ENCODE results near the gene CDKL5.
A peak's percentile ranks its signal among the peaks of the same experiment; 100 is the strongest.

CDKL5 gene

GRCh38 chrX:18643853-18644252 is 218.4 kb downstream of the CDKL5 start:
- H3K4me2 ChIP-seq (ENCODE audit: insufficient read depth, low read length, poor library complexity, severe bottlenecking): no peak overlapping the region
- WGBS, 2 donors (ENCODE audit: extremely low coverage in 2 of 2, insufficient read length in 2 of 2, insufficient replicate concordance in 1 of 2): no CpG with 5 or more reads among the region's 3 CpGs

GRCh38 chrX:18647621-18648020 is 222.2 kb downstream of the CDKL5 start:
- Histone ChIP-seq H3K4ac (ENCODE audit: low read length) (no peak overlapping the region), H3K79me1 (ENCODE audit: low read depth, low read length) (no peaks in the 10 kb centered on the region), H3K18ac (ENCODE audit: low read length) (no peak overlapping the region), H2AK5ac (ENCODE audit: low read depth, low read length) (no peak overlapping the region), H2BK12ac (ENCODE audit: low read length) (no peak overlapping the region), H2BK15ac (ENCODE audit: low read length) (no peak overlapping the region), H3K36me3 (replicated peaks in 1 of 2; ENCODE audit: control insufficient read depth in 2 of 2, insufficient read depth in 2 of 2, low read length in 2 of 2) (no peaks in the 10 kb centered on the region), H3K4me3 (ENCODE audit: low read length in 2 of 2) (no peak overlapping the region), H2BK120ac (ENCODE audit: low read depth, low read length) (no peak overlapping the region), H4K8ac (ENCODE audit: low read depth, low read length) (no peak overlapping the region), H3K9me3 (replicated peaks in 1 of 2; ENCODE audit: control insufficient read depth in 2 of 2, insufficient read depth in 1 of 2, low read depth in 1 of 2, low read length in 2 of 2) (no peaks in the 10 kb centered on the region), H3K23ac (ENCODE audit: low read depth, low read length, poor library complexity) (no peak overlapping the region), H3K9ac (ENCODE audit: low read depth, low read length, poor library complexity) (no peak overlapping the region), H3K27me3 (ENCODE audit: control insufficient read depth in 3 of 3, insufficient read depth in 3 of 3, low read depth in 1 of 3, low read length in 3 of 3) (no peaks in the 10 kb centered on the region), H3K4me1 (ENCODE audit: control insufficient read depth in 2 of 2, insufficient read depth in 1 of 2, low read depth in 1 of 2, low read length in 2 of 2) (peaks cover 0 to 7% of the 10 kb centered on the region in 2 donors), H3K14ac (ENCODE audit: low read length) (no peak overlapping the region), H4K91ac (ENCODE audit: low read depth, low read length, poor library complexity) (no peak overlapping the region), H3K4me2 (ENCODE audit: insufficient read depth, low read length, poor library complexity, severe bottlenecking) (no peak overlapping the region), H2BK5ac (ENCODE audit: low read length) (no peak overlapping the region), H3K27ac (replicated peaks; ENCODE audit: low read length) (no peak overlapping the region), H2AFZ (ENCODE audit: low read length) (no peak overlapping the region)
- no peak for DNase-seq (ENCODE audit: low spot score)
- no CpG with 5 or more reads among the region's 4 CpGs for WGBS, 2 donors (ENCODE audit: extremely low coverage in 2 of 2, insufficient read length in 2 of 2, insufficient replicate concordance in 1 of 2)

More at GRCh38 chrX:18643853-18644252, 218.4 kb downstream of the CDKL5 start:
- Histone ChIP-seq H2BK12ac (ENCODE audit: low read length) (no peak overlapping the region), H3K36me3 (replicated peaks in 1 of 2; ENCODE audit: control insufficient read depth in 2 of 2, insufficient read depth in 2 of 2, low read length in 2 of 2) (no peaks in the 10 kb centered on the region), H3K27me3 (ENCODE audit: control insufficient read depth in 3 of 3, insufficient read depth in 3 of 3, low read depth in 1 of 3, low read length in 3 of 3) (no peaks in the 10 kb centered on the region), H3K79me1 (ENCODE audit: low read depth, low read length) (no peaks in the 10 kb centered on the region), H3K18ac (ENCODE audit: low read length) (no peak overlapping the region), H2AK5ac (ENCODE audit: low read depth, low read length) (no peak overlapping the region), H2AFZ (ENCODE audit: low read length) (no peak overlapping the region), H3K9ac (ENCODE audit: low read depth, low read length, poor library complexity) (no peak overlapping the region), H3K4me1 (ENCODE audit: control insufficient read depth in 2 of 2, insufficient read depth in 1 of 2, low read depth in 1 of 2, low read length in 2 of 2) (peaks cover 0 to 7% of the 10 kb centered on the region in 2 donors), H2BK15ac (ENCODE audit: low read length) (no peak overlapping the region), H2BK5ac (ENCODE audit: low read length) (no peak overlapping the region), H2BK120ac (ENCODE audit: low read depth, low read length) (no peak overlapping the region), H4K8ac (ENCODE audit: low read depth, low read length) (no peak overlapping the region), H3K4me3 (ENCODE audit: low read length in 2 of 2) (no peak overlapping the region), H3K23ac (ENCODE audit: low read depth, low read length, poor library complexity) (no peak overlapping the region), H3K14ac (ENCODE audit: low read length) (no peak overlapping the region), H3K27ac (replicated peaks; ENCODE audit: low read length) (no peak overlapping the region), H4K91ac (ENCODE audit: low read depth, low read length, poor library complexity) (no peak overlapping the region), H3K4ac (ENCODE audit: low read length) (no peak overlapping the region), H3K9me3 (replicated peaks in 1 of 2; ENCODE audit: control insufficient read depth in 2 of 2, insufficient read depth in 1 of 2, low read depth in 1 of 2, low read length in 2 of 2) (no peaks in the 10 kb centered on the region)
- DNase-seq (ENCODE audit: low spot score): no peak

DNA sequence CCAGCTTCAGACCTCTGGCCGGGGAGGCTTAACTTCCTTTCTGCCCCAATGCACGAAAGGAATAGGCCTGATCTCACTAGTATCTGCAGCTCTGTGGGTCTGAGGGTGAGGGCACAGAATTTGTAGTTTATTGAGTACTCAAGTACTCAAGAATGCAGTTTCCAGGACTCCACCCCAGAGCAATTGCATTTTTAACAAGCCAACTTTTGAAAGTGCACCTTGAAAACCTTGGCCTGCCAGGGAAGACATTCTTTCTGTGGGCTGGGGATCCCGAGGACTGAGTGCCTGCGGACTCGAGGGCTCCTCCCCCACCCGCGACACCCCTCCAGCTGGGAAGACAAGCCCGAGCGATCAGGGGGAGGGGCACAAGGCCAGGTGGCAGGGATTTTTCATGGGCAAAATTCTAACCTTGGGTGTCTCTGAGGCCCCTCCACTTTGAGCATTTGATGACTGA is 224.1 kb downstream of the CDKL5 start:
- Histone ChIP-seq H3K4me3 (ENCODE audit: low read length in 2 of 2) (no peak overlapping the region), H3K4me1 (ENCODE audit: control insufficient read depth in 2 of 2, insufficient read depth in 1 of 2, low read depth in 1 of 2, low read length in 2 of 2) (peaks cover 0 to 7% of the 10 kb centered on the region in 2 donors), H3K23ac (ENCODE audit: low read depth, low read length, poor library complexity) (no peak overlapping the region), H4K91ac (ENCODE audit: low read depth, low read length, poor library complexity) (no peak overlapping the region), H2BK5ac (ENCODE audit: low read length) (no peak overlapping the region), H3K14ac (ENCODE audit: low read length) (no peak overlapping the region), H3K36me3 (replicated peaks in 1 of 2; ENCODE audit: control insufficient read depth in 2 of 2, insufficient read depth in 2 of 2, low read length in 2 of 2) (no peaks in the 10 kb centered on the region), H3K4ac (ENCODE audit: low read length) (no peak overlapping the region), H4K8ac (ENCODE audit: low read depth, low read length) (no peak overlapping the region), H3K9ac (ENCODE audit: low read depth, low read length, poor library complexity) (no peak overlapping the region), H2AFZ (ENCODE audit: low read length) (peak overlapping the region; percentile 76), H3K4me2 (ENCODE audit: insufficient read depth, low read length, poor library complexity, severe bottlenecking) (peak overlapping the region; percentile 23), H2BK15ac (ENCODE audit: low read length) (no peak overlapping the region), H3K27ac (replicated peaks; ENCODE audit: low read length) (peak overlapping the region; percentile 51), H3K18ac (ENCODE audit: low read length) (no peak overlapping the region), H3K27me3 (ENCODE audit: control insufficient read depth in 3 of 3, insufficient read depth in 3 of 3, low read depth in 1 of 3, low read length in 3 of 3) (no peaks in the 10 kb centered on the region), H2AK5ac (ENCODE audit: low read depth, low read length) (no peak overlapping the region), H2BK120ac (ENCODE audit: low read depth, low read length) (no peak overlapping the region), H3K79me1 (ENCODE audit: low read depth, low read length) (no peaks in the 10 kb centered on the region), H2BK12ac (ENCODE audit: low read length) (no peak overlapping the region), H3K9me3 (replicated peaks in 1 of 2; ENCODE audit: control insufficient read depth in 2 of 2, insufficient read depth in 1 of 2, low read depth in 1 of 2, low read length in 2 of 2) (no peaks in the 10 kb centered on the region)
- peak; percentile 5 for DNase-seq (ENCODE audit: low spot score)
- WGBS, 2 donors (ENCODE audit: extremely low coverage in 2 of 2, insufficient read length in 2 of 2, insufficient replicate concordance in 1 of 2): no CpG with 5 or more reads among the region's 9 CpGs

- no peak overlapping the region for H3K27ac ChIP-seq (replicated peaks; ENCODE audit: low read length)
- H4K91ac ChIP-seq (ENCODE audit: low read depth, low read length, poor library complexity): peak overlapping the region; percentile 53
- no peak overlapping the region for H2AK5ac ChIP-seq (ENCODE audit: low read depth, low read length)
- H2BK15ac ChIP-seq (ENCODE audit: low read length): no peak overlapping the region
- no peak for DNase-seq (ENCODE audit: low spot score)
- no peak overlapping the region for H3K23ac ChIP-seq (ENCODE audit: low read depth, low read length, poor library complexity)
- H2BK5ac ChIP-seq (ENCODE audit: low read length): no peak overlapping the region
- H3K14ac ChIP-seq (ENCODE audit: low read length): no peak overlapping the region
- no CpG with 5 or more reads among the region's 6 CpGs for WGBS, 2 donors (ENCODE audit: extremely low coverage in 2 of 2, insufficient read length in 2 of 2, insufficient replicate concordance in 1 of 2)
- H3K4me2 ChIP-seq (ENCODE audit: insufficient read depth, low read length, poor library complexity, severe bottlenecking): no peak overlapping the region
- no peak overlapping the region for H3K18ac ChIP-seq (ENCODE audit: low read length)
- no peaks in the 10 kb centered on the region for H3K79me1 ChIP-seq (ENCODE audit: low read depth, low read length)
- no peak overlapping the region for H2AFZ ChIP-seq (ENCODE audit: low read length)
- no peak overlapping the region for H2BK12ac ChIP-seq (ENCODE audit: low read length)
- H3K9me3 ChIP-seq (replicated peaks in 1 of 2; ENCODE audit: control insufficient read depth in 2 of 2, insufficient read depth in 1 of 2, low read depth in 1 of 2, low read length in 2 of 2): no peaks in the 10 kb centered on the region
- no peak overlapping the region for H4K8ac ChIP-seq (ENCODE audit: low read depth, low read length)
- no peaks in the 10 kb centered on the region for H3K36me3 ChIP-seq (replicated peaks in 1 of 2; ENCODE audit: control insufficient read depth in 2 of 2, insufficient read depth in 2 of 2, low read length in 2 of 2)
- H3K4ac ChIP-seq (ENCODE audit: low read length): no peak overlapping the region
- no peak overlapping the region for H3K4me3 ChIP-seq (ENCODE audit: low read length in 2 of 2)
- no peaks in the 10 kb centered on the region for H3K27me3 ChIP-seq (ENCODE audit: control insufficient read depth in 3 of 3, insufficient read depth in 3 of 3, low read depth in 1 of 3, low read length in 3 of 3)
- H2BK120ac ChIP-seq (ENCODE audit: low read depth, low read length): no peak overlapping the region
- H3K4me1 ChIP-seq (ENCODE audit: control insufficient read depth in 2 of 2, insufficient read depth in 1 of 2, low read depth in 1 of 2, low read length in 2 of 2): peaks cover 0 to 7% of the 10 kb centered on the region in 2 donors
- no peak overlapping the region for H3K9ac ChIP-seq (ENCODE audit: low read depth, low read length, poor library complexity)
Measured at GRCh38 chrX:18650662-18651061, 225.3 kb downstream of the CDKL5 start.
